IMR-90 (cell line): ENCODE measurements around the gene MT1A. TPM values are rescaled to one million over a fixed set of nuclear protein-coding genes. Genes with fewer than 3 reads are reported as not detected.

Experiments used
- ATAC-seq: fragments of 200-7000 bp; cut with Tn5 transposase; 2 replicates; pipeline ENCODE4 v1.9.1; 2020; ENCODE audit warnings: low read depth, mild to moderate bottlenecking, moderate library complexity
- BruUV-seq: library from RNA; stranded (reverse); fragments of 400-500 nt; replicated peaks from 2 replicates; lab custom pipeline; 2021; lab: Mats Ljungman, UMichigan
- CTCF ChIA-PET: fragments of 300-600 bp; formaldehyde crosslinking; extraction: SDS; loops from one replicate; lab custom pipeline; 2021; ENCODE audit warnings: antibody characterized with exemption; lab: Yijun Ruan, JAX
- POLR2A ChIA-PET: fragments of 300-600 bp; sonication (Branson Sonifier 250); formaldehyde crosslinking; loops from one replicate; lab custom pipeline; 2022; ENCODE audit warnings: antibody characterized with exemption; ENCODE audit not compliant: unreplicated experiment; lab: Charles Lee
- DNase-seq: peaks from one replicate; pipeline ENCODE4 v3.0.0; 2013
- H2AFZ ChIP-seq: replicated peaks from 2 replicates; pipeline ENCODE3; 2013; ENCODE audit warnings: low read length, mild to moderate bottlenecking; ENCODE audit not compliant: poor library complexity
- H2AK5ac ChIP-seq: 2 replicates; pipeline ENCODE4 v1.6.1; 2013; ENCODE audit warnings: low read depth, low read length, inconsistent platforms
- H2AK9ac ChIP-seq: replicated peaks from 2 replicates; pipeline ENCODE3; 2013; ENCODE audit warnings: mild to moderate bottlenecking, low read depth, low read length, moderate library complexity; ENCODE audit not compliant: poor library complexity
- H2BK120ac ChIP-seq: 2 replicates; pipeline ENCODE4 v1.6.1; 2013; ENCODE audit warnings: low read depth, low read length, inconsistent platforms
- H2BK15ac ChIP-seq: 3 replicates; pipeline ENCODE4 v1.6.1; 2013; ENCODE audit warnings: low read depth, low read length, inconsistent platforms
- H2BK20ac ChIP-seq: 2 replicates; pipeline ENCODE4 v1.6.1; 2013; ENCODE audit warnings: low read depth, mild to moderate bottlenecking, inconsistent platforms, low read length, moderate library complexity
- H2BK5ac ChIP-seq: 2 replicates; pipeline ENCODE4 v1.6.1; 2013; ENCODE audit warnings: mild to moderate bottlenecking, low read depth, low read length, inconsistent platforms; ENCODE audit not compliant: poor library complexity, severe bottlenecking
- H3K14ac ChIP-seq: replicated peaks from 2 replicates; pipeline ENCODE4 v1.6.1; 2013; ENCODE audit warnings: low read depth, low read length, inconsistent platforms
- H3K18ac ChIP-seq: 2 replicates; pipeline ENCODE4 v1.6.1; 2013; ENCODE audit warnings: low read depth, low read length, control low read depth
- H3K23ac ChIP-seq: 2 replicates; pipeline ENCODE4 v1.6.1; 2013; ENCODE audit warnings: low read depth, low read length, inconsistent platforms
- H3K27ac ChIP-seq: 2 replicates; pipeline ENCODE4 v1.5.1; 2013; ENCODE audit warnings: mild to moderate bottlenecking, control low read depth, low read length; ENCODE audit not compliant: insufficient read depth
- H3K27me3 ChIP-seq: 2 replicates; pipeline ENCODE4 v1.6.1; 2013; ENCODE audit warnings: low read length; ENCODE audit not compliant: control insufficient read depth, insufficient read depth
- H3K36me3 ChIP-seq: 2 replicates; pipeline ENCODE4 v1.6.1; 2013; ENCODE audit warnings: low read length, mixed read lengths; ENCODE audit not compliant: control insufficient read depth, insufficient read depth
- H3K4ac ChIP-seq: 2 replicates; pipeline ENCODE4 v1.6.1; 2013; ENCODE audit warnings: low read depth, low read length, inconsistent platforms
- H3K4me1 ChIP-seq: 2 replicates; pipeline ENCODE4 v1.6.1; 2013; ENCODE audit warnings: low read length, mixed read lengths; ENCODE audit not compliant: control insufficient read depth, insufficient read depth
- H3K4me2 ChIP-seq: 2 replicates; pipeline ENCODE4 v1.6.1; 2013; ENCODE audit warnings: low read depth, mild to moderate bottlenecking, control low read depth, low read length, moderate library complexity
- H3K4me3 ChIP-seq: 2 replicates; pipeline ENCODE4 v1.5.1; 2013; ENCODE audit warnings: low read depth, mild to moderate bottlenecking, control low read depth, low read length, moderate library complexity; ENCODE audit not compliant: insufficient read depth
- H3K56ac ChIP-seq: 2 replicates; pipeline ENCODE4 v1.6.1; 2013; ENCODE audit warnings: low read length, inconsistent platforms; ENCODE audit not compliant: insufficient read depth; ENCODE audit errors: extremely low read depth
- H3K79me1 ChIP-seq, 2 experiments: 2 replicates each; pipeline ENCODE4 v1.6.1; 2013; ENCODE audit warnings: low read length in 2 of 2, inconsistent platforms in 1 of 2, low read depth in 1 of 2
- H3K9ac ChIP-seq: 2 replicates; pipeline ENCODE4 v1.6.1; 2013; ENCODE audit warnings: low read depth, low read length, control low read depth
- H3K9me1 ChIP-seq: 2 replicates; pipeline ENCODE4 v1.6.1; 2013; ENCODE audit warnings: low read length, inconsistent platforms; ENCODE audit not compliant: insufficient read depth
- H3K9me3 ChIP-seq: 2 replicates; pipeline ENCODE4 v1.6.1; 2013; ENCODE audit warnings: low read length; ENCODE audit not compliant: control insufficient read depth, insufficient read depth
- H4K20me1 ChIP-seq: 2 replicates; pipeline ENCODE4 v1.6.1; 2013; ENCODE audit warnings: low read length, inconsistent platforms; ENCODE audit not compliant: insufficient read depth
- H4K5ac ChIP-seq: 2 replicates; pipeline ENCODE4 v1.6.1; 2013; ENCODE audit warnings: mild to moderate bottlenecking, low read depth, low read length, control low read depth
- H4K8ac ChIP-seq, 2 experiments: 2 replicates each; pipeline ENCODE4 v1.6.1; 2013; ENCODE audit warnings: low read depth in 2 of 2, low read length in 2 of 2, control low read depth in 1 of 2, inconsistent platforms in 1 of 2
- H4K91ac ChIP-seq: 2 replicates; pipeline ENCODE4 v1.6.1; 2013; ENCODE audit warnings: low read depth, low read length, inconsistent platforms; ENCODE audit not compliant: insufficient read depth
- RFX5 ChIP-seq: IDR thresholded peaks from 2 replicates; pipeline ENCODE4 v1.8.0; 2012; ENCODE audit warnings: low read depth, mild to moderate bottlenecking, low read length, moderate library complexity
- WGBS, 2 experiments: methylation state at CpG; one replicate each; pipeline versions ENCODE4 v1.1.5 to v1.1.7; 2013; ENCODE audit warnings: missing lambda C conversion rate in 2 of 2; ENCODE audit not compliant: insufficient read length in 1 of 2; ENCODE audit errors: extremely low coverage in 2 of 2; 5-methylcytosine and 5-hydroxymethylcytosine counted together
- dilution Hi-C: fragments of 300-500 bp; cut with HindIII; formaldehyde crosslinking; loops from one replicate; pipeline ENCODE4 v1.14.3; 2018; ENCODE audit warnings: low sequenced_read_pairs; ENCODE audit not compliant: unreplicated experiment
- in situ Hi-C: fragments of 300-500 bp; cut with MboI; formaldehyde crosslinking; loops from 3 replicates; pipeline ENCODE4 v1.14.3; 2019; ENCODE audit warnings: low sequenced_read_pairs, inconsistent platforms, mixed read lengths
- intact Hi-C: fragments of 100-400 bp; cut with micrococcal nuclease; formaldehyde crosslinking; loops from 2 replicates; pipeline ENCODE4 v1.10.0; 2022
- polyA plus RNA-seq, 3 experiments: library from polyadenylated mRNA; depleted of rRNA; stranded (reverse); fragments of >200 nt; gene quantifications; 2 replicates each; pipeline ENCODE4 v1.2.3, GENCODE V29; 2012; ENCODE audit warnings: low replicate concordance in 1 of 3
- total RNA-seq: library from RNA; depleted of rRNA; stranded (reverse); fragments of >200 nt; gene quantifications from 2 replicates; pipeline ENCODE4 v1.2.3, GENCODE V29; 2012

The MT1A gene
- total and polyA plus RNA-seq, 2 of the 4 experiments (the other 2 are of a cell fraction), result 1.6 TPM; not detected in 1

GRCh38 chr16:56684926-56685590 lies 46.6 kb downstream of the MT1A start:
- TF ChIP-seq RFX5, result no peak
- Histone ChIP-seq H2BK20ac (no peak overlapping the region), H3K9me1 (no peaks in the 10 kb centered on the region; the same call in 1 of the 2 replicates), H3K27me3 (no peaks in the 10 kb centered on the region), H4K8ac (no peak overlapping the region), H3K18ac (no peak overlapping the region), H3K56ac (no peak overlapping the region), H4K20me1 (no peaks in the 10 kb centered on the region), H3K4me1 (peaks cover 7% of the 10 kb centered on the region; the same call in 1 of the 2 replicates), H2AK9ac (no peak overlapping the region), H3K9ac (no peak overlapping the region), H2BK120ac (no peak overlapping the region), H2BK5ac (no peak overlapping the region), H2BK15ac (no peak overlapping the region), H3K36me3 (no peaks in the 10 kb centered on the region; the same call in 1 of the 2 replicates), H4K91ac (no peak overlapping the region), H3K9me3 (peaks cover 3% of the 10 kb centered on the region; the same call in 1 of the 2 replicates), H3K4me2 (no peak overlapping the region), H3K4me3 (no peak overlapping the region), H3K79me1 (peaks cover 3% of the 10 kb centered on the region in 2 experiments; a peak in 1 of 4 replicates), H3K23ac (no peak overlapping the region), H3K4ac (no peak overlapping the region), H3K27ac (no peak overlapping the region), H2AFZ (no peak overlapping the region), H2AK5ac (no peak overlapping the region), H4K5ac (no peak overlapping the region), H3K14ac (no peak overlapping the region)
- dilution Hi-C loops (no loop called here), in situ Hi-C loops (no loop called here), intact Hi-C loops (loop anchor here (5.0 kb wide), 2 partner anchors 58 to 78 kb away; partner anchors contain the start of genes MT1E and MT2A)
- CTCF ChIA-PET, result no interaction called here
- 100% methylated on average over 1 of the region's 4 CpGs; no CpG with 5 or more reads in 1 of the 2 experiments for WGBS, 2 experiments
- POLR2A ChIA-PET, result no interaction called here
- BruUV-seq, result no TSS peak
- ATAC-seq, result no peak
- DNase-seq, result no peak
